H1 (cell line): ENCODE results near the gene ACTN4.

Experiments
- POLR2A ChIP-seq, 2 experiments: IDR thresholded peaks; 1 replicate in 1 of 2; 2 replicates in 1 of 2; pipeline ENCODE4 v1.6.1; 2011; ENCODE audit warnings: low read depth in 2 of 2, low read length in 2 of 2, mild to moderate bottlenecking in 2 of 2; ENCODE audit errors: control extremely low read depth in 1 of 2
- TF ChIP-seq, protein P1 (sequence below): IDR thresholded peaks from 2 replicates; pipeline ENCODE4 v1.6.1; 2011; ENCODE audit warnings: low read depth, mild to moderate bottlenecking, low read length; ENCODE audit not compliant: insufficient read depth
- TF ChIP-seq, protein P2 (sequence below), 3 experiments: IDR thresholded peaks; 1 replicate in 2 of 3; 2 replicates in 1 of 3; pipeline versions ENCODE4 v1.5.1 to v1.6.1; 2011; ENCODE audit warnings: low read length in 3 of 3, mild to moderate bottlenecking in 3 of 3, inconsistent platforms in 2 of 3, low read depth in 1 of 3, moderate library complexity in 1 of 3; ENCODE audit not compliant: insufficient read depth in 1 of 3; ENCODE audit errors: control extremely low read depth in 1 of 3

DNA sequence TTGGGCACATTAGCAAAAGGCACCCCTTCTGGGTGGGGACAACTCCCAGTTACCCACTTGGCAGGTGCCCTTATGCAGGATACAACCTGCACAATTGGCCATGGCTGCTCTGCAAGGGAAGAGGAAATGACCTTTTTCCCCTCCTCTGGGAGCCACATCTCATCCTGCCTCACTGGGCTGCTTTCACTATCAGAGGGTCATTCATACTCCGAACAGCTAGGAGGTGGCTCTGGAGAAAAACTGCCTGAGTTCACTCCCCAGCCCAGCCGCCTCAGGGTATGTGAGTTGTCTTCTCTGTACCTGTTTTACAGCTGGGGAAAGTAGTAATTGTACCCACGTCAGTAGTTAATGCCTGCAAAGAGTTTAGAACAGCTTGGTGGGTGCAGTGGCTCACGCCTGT lies 7.1 kb upstream of the ACTN4 start:
- TF ChIP-seq, protein P1, sequence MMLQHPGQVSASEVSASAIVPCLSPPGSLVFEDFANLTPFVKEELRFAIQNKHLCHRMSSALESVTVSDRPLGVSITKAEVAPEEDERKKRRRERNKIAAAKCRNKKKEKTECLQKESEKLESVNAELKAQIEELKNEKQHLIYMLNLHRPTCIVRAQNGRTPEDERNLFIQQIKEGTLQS, result no peak
- TF ChIP-seq, protein P2, sequence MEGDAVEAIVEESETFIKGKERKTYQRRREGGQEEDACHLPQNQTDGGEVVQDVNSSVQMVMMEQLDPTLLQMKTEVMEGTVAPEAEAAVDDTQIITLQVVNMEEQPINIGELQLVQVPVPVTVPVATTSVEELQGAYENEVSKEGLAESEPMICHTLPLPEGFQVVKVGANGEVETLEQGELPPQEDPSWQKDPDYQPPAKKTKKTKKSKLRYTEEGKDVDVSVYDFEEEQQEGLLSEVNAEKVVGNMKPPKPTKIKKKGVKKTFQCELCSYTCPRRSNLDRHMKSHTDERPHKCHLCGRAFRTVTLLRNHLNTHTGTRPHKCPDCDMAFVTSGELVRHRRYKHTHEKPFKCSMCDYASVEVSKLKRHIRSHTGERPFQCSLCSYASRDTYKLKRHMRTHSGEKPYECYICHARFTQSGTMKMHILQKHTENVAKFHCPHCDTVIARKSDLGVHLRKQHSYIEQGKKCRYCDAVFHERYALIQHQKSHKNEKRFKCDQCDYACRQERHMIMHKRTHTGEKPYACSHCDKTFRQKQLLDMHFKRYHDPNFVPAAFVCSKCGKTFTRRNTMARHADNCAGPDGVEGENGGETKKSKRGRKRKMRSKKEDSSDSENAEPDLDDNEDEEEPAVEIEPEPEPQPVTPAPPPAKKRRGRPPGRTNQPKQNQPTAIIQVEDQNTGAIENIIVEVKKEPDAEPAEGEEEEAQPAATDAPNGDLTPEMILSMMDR (IDR thresholded peaks at IDR 0.05; ENCODE audit: control extremely low read depth in 1 of 3, insufficient read depth in 1 of 3, low read depth in 1 of 3, low read length in 3 of 3), result no peak
- no peak for TF ChIP-seq POLR2A (IDR thresholded peaks at IDR 0.05; ENCODE audit: control extremely low read depth in 1 of 2, low read depth in 2 of 2, low read length in 2 of 2)
